NCI-H748 (cell line): ENCODE measurements around the gene GNG12.

Experiments
- DNase-seq: peaks from one replicate; lab custom pipeline; 2025; ENCODE audit not compliant: unreplicated experiment; lab: John Stamatoyannopoulos, UW

Gene GNG12

GRCh38 chr1:67686267-67687197 is 146.7 kb downstream of the GNG12 start:
- peak; percentile 89 for DNase-seq

GRCh38 chr1:67685558-67686266 is 147.6 kb downstream of the GNG12 start:
- peak; percentile 67 for DNase-seq

- DNase-seq, result peak; percentile 100
These were observed 148.2 kb downstream of the GNG12 start, which contains the start of gene GADD45A for GRCh38 chr1:67685067-67685557. Gene GADD45A, plus strand, starts transcription at chr1:67685201. Its CDS starts 294 bp downstream, at chr1:67685495.

- peak; percentile 54 for DNase-seq
These were observed 148.7 kb downstream of the GNG12 start for GRCh38 chr1:67684526-67685066.

DNA sequence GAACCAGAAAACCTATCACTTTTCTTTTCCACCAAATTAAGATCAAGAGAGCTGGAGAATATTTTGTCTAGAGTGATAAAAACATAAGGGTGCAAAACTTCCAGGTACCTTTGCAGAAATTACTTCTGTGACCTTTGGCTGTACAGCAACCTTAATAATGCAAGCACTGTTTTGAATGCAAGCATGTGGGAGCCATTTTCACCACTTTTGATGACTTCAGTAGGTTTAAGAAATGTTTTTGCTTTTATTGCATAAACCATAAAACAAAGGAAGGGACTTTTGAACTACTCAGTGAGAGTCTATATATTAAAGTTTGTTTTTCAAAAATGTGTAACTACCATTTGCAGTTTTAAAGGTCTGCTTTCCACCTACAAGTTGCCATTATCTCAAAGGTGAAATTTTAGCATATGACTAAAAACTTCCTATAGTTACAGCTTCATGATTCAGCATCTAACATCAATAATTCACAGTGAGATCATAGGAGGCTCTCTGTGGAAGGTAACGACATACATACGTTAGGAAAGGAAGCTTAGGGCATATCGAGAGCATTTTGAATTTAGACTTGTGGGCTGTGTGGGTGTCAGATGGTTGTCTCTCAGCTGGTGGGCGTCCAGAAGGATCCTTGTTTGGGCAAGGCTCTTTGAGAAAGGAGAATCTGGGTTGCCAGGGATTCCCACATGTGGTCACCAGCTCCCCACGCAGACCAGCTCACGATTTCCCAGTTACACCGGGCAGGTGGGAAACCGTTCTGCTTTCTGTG is 149.3 kb downstream of the GNG12 start:
- DNase-seq, result peak; percentile 45

GRCh38 chr1:67683316-67683715 is 150.0 kb downstream of the GNG12 start:
- DNase-seq, result no peak

- DNase-seq, result no peak
These were observed 150.5 kb downstream of the GNG12 start for GRCh38 chr1:67682659-67683197.

- no peak for DNase-seq
These were observed 152.8 kb downstream of the GNG12 start for GRCh38 chr1:67680486-67680885.

DNA sequence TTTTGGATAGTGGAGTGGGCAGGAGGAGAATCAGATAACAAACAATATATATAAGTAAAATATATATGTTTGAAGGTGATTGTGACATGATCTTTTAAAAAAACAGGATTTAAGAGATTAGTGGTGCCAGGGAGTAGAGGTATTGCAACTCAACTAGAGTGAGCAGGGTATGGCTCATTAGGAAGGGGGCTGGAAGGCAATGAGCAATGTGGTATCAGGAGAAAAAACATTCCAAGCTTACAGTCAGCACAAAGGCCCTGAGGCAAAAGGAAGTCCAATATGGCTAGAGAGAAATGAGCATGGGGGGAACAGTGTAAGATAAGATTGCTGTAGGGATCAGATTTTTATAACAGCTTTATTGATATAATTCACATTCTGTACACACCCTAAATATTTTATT is 153.6 kb downstream of the GNG12 start:
- no peak for DNase-seq

DNA sequence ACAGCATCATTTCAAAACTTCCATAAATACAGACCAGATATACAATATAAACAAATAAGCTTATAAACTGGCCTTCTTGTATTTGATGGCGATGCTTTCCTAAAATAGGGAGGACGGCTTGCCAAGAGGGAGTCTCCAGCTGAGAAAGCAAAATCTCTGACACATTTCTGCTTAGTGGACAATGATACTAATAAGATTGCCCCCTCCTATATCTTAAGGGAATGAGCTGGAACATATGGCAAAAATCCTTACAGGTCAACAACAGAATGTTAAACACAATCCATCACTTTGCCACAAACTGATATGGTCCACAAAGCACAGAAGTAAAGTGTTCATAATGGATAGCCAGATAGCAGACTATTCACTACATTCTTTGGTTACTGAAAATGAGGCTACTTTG is 155.3 kb downstream of the GNG12 start:
- no peak for DNase-seq

GRCh38 chr1:67677408-67677807 is 155.9 kb downstream of the GNG12 start:
- no peak for DNase-seq

DNA sequence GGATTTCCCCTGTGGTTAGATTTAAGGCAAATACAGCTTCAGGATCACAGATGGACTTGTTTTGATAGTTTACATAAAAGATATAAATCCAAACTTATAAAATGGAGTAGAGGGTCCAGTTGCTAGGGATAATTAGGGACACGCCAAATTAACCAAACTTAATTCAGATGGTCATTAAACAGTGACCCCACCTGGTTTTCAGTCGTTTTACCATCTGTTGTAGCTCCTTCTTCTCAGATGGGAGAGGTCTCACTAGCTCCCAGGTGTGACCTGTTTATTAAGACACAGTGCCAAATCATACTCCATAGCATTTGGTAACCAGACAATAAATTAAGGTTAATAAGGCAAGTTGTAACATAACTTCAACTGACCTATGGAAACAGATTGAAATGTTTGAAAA is 156.3 kb downstream of the GNG12 start:
- peak; percentile 54 for DNase-seq

DNA sequence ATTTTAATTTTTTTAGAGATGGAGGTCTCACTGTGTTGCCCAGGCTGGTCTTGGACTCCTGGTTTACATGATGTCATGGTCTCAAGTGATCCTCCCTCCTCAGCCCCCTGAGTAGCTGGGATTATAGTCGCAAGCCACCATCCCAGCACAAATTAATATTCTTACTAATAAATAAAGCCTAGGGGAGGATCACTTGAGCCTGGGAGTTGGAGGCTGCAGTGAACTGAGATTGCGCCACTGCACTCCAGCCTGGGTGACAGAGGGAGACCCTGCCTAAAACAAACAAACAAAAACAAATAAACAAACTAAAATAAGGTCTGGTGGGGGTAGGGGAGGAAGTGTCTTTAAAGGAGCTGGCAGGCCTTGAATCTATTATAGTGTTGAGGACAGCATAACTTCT is 157.0 kb downstream of the GNG12 start:
- no peak for DNase-seq

- no peak for DNase-seq
These were observed 157.5 kb downstream of the GNG12 start for GRCh38 chr1:67675800-67676199.

- peak; percentile 87 for DNase-seq
These were observed 158.8 kb downstream of the GNG12 start for GRCh38 chr1:67674260-67675011.

- DNase-seq, result no peak
These were observed 159.6 kb downstream of the GNG12 start for GRCh38 chr1:67673468-67674201.

DNA sequence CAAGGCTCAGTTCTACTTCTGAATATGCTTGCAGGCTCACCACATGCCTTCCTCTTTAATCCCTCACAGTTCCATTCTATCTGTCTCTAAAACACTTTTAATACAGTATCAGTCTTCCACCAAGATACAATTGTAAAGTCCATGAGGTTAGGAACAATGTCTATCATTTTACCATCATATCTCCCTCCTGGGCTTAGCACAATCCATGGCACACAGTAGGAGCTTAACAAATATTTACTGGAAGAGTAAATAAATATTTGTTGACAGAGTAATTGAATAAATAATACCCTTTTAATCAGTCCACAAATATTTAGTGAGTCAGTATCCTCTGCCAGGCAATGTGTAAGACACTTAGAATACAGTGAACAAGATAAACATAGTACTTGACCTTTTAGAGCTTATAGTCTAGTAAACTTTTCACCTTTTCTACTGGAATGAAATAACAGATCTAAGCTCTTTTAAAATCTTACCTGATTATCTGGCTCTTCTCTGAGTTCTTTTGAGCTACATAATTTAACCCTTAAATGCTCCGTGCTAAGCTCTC is 160.9 kb downstream of the GNG12 start:
- DNase-seq, result no peak

DNA sequence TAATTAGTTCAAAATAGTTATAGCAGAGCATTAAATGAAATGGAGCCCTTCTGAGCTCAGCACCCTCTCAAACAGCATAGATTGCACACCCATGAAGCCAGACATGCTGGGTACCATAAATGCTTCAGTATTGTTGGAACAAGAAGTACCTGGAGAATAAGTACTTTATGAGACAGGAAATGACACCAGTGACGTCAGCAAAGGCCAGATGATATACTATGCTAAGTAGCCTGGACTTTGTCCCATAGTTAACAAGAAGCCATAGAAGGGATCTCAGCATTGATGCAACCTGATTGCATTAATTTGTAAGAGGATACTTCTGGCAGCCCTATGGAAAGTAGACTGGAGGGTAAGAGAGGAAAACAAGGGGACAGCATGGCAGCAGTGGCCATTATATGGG is 164.6 kb downstream of the GNG12 start:
- no peak for DNase-seq

DNA sequence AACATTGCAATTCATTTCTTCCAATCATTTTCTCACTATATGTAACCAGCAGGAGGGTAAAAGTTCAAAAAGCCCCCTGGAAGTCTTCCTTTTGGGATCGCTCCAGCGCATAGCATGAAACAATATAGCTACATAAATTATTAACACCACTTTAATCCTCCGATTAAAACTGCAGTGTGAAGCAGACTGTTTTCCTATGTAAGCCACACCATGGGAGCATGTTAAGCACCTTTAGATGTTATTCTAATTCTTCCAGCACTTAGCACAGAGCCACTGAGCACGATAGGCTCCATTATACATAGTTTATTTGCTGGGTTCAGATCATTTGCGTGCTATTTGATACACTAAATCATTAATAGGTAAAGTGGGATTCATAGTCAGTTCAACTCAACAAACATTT is 166.6 kb downstream of the GNG12 start:
- no peak for DNase-seq
